ENCODE results near the gene ALK. TPM values are rescaled to one million over a fixed set of nuclear protein-coding genes. Genes with fewer than 3 reads are reported as not detected.

ALK gene
- total RNA-seq, 1 donor from 2014 or later = 1.0 TPM

- DNase-seq (ENCODE audit: low spot score) = no peak
These were observed 543.6 kb downstream of the ALK start for GRCh38 chr2:29377788-29378187.

- DNase-seq (ENCODE audit: low spot score) = no peak
These were observed 544.8 kb downstream of the ALK start for GRCh38 chr2:29376541-29376940.

- no peak for DNase-seq (ENCODE audit: low spot score)
These were observed 545.5 kb downstream of the ALK start for GRCh38 chr2:29375843-29376242.

- no peak for DNase-seq (ENCODE audit: low spot score)
These were observed 546.6 kb downstream of the ALK start for GRCh38 chr2:29374823-29375222.

- DNase-seq (ENCODE audit: low spot score) = no peak
These were observed 547.5 kb downstream of the ALK start for GRCh38 chr2:29373870-29374269.

GRCh38 chr2:29372185-29372584 lies 549.2 kb downstream of the ALK start:
- no peak for DNase-seq (ENCODE audit: low spot score)

- DNase-seq (ENCODE audit: low spot score) = no peak
These were observed 550.7 kb downstream of the ALK start for GRCh38 chr2:29370581-29371125.

GRCh38 chr2:29370173-29370572 lies 551.2 kb downstream of the ALK start:
- no peak for DNase-seq (ENCODE audit: low spot score)

GRCh38 chr2:29368659-29369040 lies 552.7 kb downstream of the ALK start:
- DNase-seq (ENCODE audit: low spot score) = no peak

GRCh38 chr2:29367986-29368658 lies 553.3 kb downstream of the ALK start:
- DNase-seq (ENCODE audit: low spot score) = no peak

- no peak for DNase-seq (ENCODE audit: low spot score)
These were observed 558.3 kb downstream of the ALK start for GRCh38 chr2:29363111-29363510.

GRCh38 chr2:29361231-29361630 lies 560.2 kb downstream of the ALK start:
- DNase-seq (ENCODE audit: low spot score) = no peak

GRCh38 chr2:29360016-29360784 lies 561.2 kb downstream of the ALK start:
- no peak for DNase-seq (ENCODE audit: low spot score)

- no peak for DNase-seq (ENCODE audit: low spot score)
These were observed 567.9 kb downstream of the ALK start for GRCh38 chr2:29353403-29353991.

- DNase-seq (ENCODE audit: low spot score) = no peak
These were observed 569.3 kb downstream of the ALK start for GRCh38 chr2:29351916-29352591.

- no peak for DNase-seq (ENCODE audit: low spot score)
These were observed 570.1 kb downstream of the ALK start for GRCh38 chr2:29351248-29351647.

- no peak for DNase-seq (ENCODE audit: low spot score)
These were observed 571.9 kb downstream of the ALK start for GRCh38 chr2:29349316-29350030.

- DNase-seq (ENCODE audit: low spot score) = no peak
These were observed 573.5 kb downstream of the ALK start for GRCh38 chr2:29347774-29348461.

- no peak for DNase-seq (ENCODE audit: low spot score)
These were observed 576.1 kb downstream of the ALK start for GRCh38 chr2:29345236-29345635.

GRCh38 chr2:29343830-29344229 lies 577.6 kb downstream of the ALK start:
- DNase-seq (ENCODE audit: low spot score) = no peak
